Activated CD8-positive, alpha-beta memory T cell treated with anti-CD3 and anti-CD28 coated beads, Interleukin-2, amount 50 U/mL, for 1 hour (primary cell): Measurements from ENCODE around the gene NR1H2.
"Not testable (repeated sequence)": the region's sequence is repeated elsewhere in the genome, so short reads cannot be mapped to it uniquely, and the experiment has no call there.

Experiments used
- DNase-seq: peaks from one replicate; pipeline ENCODE4 v3.0.0-alpha.2; 2020; ENCODE audit errors: extremely low read depth

Gene NR1H2

DNA sequence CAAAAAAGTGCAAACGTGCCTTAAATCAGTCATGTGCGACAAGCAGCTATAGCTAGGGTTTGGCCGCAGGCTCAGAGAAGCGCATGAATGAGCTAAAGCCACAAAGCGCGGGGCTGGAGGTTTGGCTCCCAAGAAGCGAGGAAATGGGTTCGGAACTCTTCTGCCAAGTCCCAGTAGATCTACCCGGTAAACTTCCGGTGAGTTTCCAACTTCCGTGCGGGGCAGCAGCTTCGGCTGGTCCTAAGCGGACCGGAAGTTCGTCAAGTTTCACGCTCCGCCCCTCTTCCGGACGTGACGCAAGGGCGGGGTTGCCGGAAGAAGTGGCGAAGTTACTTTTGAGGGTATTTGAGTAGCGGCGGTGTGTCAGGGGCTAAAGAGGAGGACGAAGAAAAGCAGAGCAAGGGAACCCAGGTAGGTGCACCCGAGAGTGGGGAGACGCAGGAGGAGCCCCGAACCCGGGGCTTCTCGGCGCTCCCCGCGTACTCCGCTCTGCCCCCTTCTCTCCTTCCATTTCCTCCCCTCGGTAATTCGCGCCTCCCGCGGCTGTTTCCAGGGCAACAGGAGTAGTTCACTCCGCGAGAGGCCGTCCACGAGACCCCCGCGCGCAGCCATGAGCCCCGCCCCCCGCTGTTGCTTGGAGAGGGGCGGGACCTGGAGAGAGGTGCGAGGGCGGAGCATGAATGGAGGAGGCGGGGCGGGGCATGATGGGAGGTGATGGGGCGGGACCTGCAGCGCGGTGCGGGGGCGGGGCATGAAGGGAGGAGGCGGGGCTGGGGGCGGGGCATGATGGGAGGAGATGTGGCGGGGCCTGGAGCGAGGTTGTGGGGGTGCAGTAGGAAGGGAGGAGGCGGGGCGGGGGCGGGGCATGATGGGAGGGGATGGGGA lies at the start of gene NR1H2:
Gene NR1H2, plus strand, starts transcription at position 292 of the 885 bp plus-strand sequence. CDS start 1,149 bp downstream, outside the sequence.
- DNase-seq: peak; percentile 87

GRCh38 chr19:50327013-50327412 lies 49.2 kb upstream of the NR1H2 start:
- no peak for DNase-seq

GRCh38 chr19:50327461-50328223 lies 48.6 kb upstream of the NR1H2 start:
- no peak for DNase-seq

- DNase-seq: no peak
These were observed 47.9 kb upstream of the NR1H2 start for GRCh38 chr19:50328224-50328872.

DNA sequence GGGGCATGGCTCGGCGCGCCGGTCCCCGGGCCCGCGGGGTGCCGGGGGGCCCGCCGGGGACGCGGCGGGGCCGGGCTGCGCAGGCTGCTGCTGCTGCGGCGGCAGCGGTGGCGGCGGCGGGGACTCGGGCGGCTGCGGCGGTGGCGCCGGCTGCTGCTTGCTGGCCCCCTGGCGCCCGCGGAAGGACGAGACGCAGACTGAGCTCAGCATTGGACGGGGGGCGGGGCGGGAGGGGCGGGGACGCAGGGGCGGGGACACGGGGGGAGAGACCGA lies 47.4 kb upstream of the NR1H2 start:
- DNase-seq: no peak

DNA sequence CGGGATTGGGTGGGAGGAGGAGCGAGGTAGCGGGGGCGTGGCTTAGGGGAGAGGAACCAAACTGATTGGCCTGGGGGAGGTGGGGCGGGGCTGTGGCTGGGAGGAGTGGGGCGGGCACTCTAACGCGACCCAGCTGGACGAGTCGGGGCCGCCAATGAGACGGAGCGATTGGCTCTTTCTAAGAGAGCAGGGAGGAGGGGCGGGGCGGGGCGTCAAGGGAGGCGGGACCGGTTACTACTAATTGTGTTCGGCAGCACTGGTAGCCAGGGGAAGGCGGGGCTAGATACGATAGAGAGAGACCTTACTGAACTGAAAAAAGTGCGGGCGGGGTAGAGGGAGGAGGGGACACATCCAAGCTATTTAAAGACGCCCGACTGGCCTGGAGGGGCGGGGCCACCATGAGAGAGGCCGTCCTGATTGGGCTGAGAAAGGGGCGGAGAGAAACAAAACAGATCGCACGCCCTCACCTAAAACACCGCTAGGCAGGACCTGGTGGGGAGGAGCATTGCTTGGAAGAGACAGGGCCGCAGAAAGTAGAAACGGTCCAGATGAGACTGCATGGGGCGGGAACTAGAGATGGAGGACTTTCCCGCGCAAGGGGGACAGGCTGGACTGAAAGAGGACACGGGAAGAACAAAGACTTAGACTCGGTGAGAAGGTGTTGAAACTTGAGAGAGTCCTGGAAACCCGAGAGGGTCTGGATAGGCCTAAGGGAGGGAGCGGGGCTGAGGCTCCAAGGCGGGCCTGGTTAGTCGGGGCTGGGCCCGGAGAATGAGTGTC lies 46.9 kb upstream of the NR1H2 start, which contains the start of gene KCNC3:
Gene KCNC3, minus strand, starts transcription at position 232 of the 780 bp plus-strand sequence. CDS start 295 bp downstream, outside the sequence.
- peak; percentile 44 for DNase-seq

- not testable (repeated sequence) for DNase-seq
These were observed 46.3 kb upstream of the NR1H2 start for GRCh38 chr19:50329926-50330294.

DNA sequence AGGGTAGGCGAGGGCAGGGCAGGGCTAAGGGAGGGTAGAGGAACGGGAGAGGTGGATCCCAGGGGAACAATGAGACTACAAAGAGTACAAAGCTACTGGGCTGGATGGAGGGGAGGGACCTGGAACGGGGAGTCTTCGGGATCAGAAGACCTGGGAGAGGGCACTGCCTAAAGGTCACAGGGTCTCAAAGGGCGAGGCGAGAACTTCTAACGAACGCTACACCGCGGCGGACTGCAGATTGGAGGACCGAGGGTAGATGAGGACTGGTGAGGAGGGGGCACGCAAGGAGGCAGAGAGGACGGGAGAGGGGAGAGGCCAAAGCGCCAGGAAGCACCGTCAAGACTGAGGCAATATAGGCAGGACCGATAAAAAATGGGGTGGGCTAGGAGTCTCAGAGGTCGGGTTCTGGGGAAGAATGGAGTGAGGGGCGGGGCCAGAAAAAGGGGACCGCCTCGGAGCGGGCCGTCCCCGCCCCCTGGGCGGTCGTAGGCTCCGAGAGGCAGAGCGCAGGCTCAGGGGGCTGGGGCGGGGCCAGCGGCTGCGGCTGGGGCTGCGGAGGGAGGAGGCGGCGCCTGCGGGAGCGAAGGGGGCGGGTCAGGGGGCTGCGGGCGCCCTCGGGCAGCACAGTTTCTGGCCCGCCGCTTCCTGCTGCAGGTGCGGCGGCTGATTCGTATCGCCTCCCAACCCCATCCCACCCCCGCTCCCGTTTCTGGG lies 45.7 kb upstream of the NR1H2 start:
- DNase-seq: no peak

DNA sequence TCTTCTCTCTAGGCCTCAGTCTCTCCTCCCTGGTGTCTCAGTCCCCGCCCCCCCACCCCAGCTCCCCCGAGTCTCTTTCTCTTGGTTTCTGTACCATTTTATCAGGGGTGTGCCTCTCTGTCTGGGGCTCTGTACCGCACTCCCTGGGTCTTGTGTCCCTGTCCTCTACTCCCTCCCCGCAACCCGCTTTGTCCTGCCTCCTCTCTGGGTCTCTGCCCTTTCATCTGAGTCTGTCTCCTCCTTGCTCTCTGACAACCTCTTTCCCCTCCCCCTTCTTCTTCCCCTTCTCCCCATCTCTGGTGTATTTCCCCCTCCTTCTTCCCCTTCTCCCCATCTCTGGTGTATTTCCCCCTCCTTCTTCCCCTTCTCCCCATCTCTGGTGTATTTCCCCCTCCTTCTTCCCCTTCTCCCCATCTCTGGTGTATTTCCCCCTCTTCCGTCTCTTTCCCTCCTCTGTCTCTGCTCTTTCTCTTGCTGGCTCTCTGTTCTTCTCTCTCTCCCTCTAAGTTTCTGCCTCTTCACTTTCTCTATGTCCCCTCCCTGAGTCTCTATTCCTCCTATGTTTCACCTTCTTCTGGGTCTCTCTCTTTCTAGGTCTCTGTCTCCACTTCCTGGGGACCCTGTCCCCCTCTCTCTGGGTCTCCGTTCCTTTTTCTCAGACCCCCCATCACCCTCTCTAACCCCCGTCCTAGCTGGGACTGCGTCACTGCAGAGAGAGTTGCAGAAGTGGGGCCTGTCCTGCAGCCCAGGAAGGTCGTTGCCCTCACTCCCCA lies 44.9 kb upstream of the NR1H2 start:
- DNase-seq: no peak

DNA sequence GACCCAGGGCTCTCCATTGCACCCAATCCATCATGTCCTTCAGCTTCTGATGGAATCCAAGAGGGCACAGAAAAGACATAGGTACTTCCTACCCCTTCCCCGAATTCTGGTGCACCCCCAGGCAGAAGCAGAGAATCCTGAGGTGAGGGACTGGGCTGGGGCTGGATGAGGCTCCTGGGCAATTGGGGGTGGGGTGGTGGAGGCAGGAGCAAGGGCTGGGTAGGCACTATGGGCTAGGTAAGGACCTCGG lies 44.3 kb upstream of the NR1H2 start:
- no peak for DNase-seq

DNA sequence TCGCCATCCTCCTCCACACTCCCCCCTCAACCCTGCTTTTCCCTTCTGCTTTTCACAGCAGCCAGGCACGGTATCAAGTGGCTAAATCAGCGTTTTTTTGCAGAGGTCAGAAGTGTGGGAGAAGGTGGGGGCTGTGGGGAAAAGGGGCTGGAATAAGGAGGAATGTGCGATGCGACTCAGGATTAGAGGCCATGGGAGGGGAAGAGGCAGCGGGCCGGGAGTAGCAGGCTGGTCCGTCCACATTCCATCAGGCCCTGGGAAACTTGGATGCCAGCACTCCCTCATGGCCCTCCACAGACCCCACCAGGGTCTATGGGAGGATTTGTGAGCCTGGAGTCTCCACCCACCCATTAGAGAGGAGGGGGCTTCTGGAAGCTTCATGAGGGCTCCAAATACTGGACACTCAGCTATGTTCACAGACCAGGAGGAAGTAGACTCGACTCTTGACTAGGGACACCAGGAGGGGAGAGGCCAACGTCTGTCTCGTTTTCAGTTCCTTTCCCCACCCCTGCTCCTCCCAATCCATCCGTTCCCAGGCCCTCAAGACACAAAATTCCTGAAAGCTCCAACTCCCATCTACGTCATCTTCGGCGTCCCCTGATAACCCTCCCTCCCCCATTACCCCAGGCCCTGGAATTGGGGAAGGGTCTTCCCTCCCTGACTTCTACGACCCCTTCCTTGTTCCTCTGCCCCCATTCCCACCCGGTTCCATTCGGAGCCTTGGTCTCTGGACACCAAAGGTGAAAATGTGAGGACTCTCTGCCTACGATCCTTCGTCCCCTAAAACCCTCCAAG lies 43.8 kb upstream of the NR1H2 start:
- no peak for DNase-seq

DNA sequence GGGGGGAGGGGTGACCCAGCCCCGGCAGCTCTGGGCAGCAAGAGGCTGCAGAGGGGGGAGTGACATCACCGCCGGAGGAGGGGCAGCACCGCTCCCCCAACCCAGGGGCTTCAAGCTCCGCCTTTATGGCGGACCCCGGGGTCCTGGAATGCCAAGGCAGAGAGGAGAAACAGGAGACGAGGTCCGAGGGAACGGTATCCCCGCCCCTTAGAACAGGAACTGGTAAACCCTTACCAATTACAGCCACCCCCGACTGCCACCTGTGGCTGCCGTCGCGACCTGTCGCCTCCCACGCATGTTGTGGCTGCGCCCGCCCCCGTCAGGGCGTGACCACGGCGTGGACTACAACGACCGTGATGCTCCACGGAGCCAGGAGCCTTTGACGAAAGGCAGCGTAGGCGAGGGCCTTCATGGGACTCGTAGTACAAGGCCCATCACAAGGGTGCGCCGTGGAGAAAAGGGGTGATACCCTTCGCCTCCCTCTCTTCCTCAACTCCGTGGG lies 43.0 kb upstream of the NR1H2 start:
- peak; percentile 68 for DNase-seq

DNA sequence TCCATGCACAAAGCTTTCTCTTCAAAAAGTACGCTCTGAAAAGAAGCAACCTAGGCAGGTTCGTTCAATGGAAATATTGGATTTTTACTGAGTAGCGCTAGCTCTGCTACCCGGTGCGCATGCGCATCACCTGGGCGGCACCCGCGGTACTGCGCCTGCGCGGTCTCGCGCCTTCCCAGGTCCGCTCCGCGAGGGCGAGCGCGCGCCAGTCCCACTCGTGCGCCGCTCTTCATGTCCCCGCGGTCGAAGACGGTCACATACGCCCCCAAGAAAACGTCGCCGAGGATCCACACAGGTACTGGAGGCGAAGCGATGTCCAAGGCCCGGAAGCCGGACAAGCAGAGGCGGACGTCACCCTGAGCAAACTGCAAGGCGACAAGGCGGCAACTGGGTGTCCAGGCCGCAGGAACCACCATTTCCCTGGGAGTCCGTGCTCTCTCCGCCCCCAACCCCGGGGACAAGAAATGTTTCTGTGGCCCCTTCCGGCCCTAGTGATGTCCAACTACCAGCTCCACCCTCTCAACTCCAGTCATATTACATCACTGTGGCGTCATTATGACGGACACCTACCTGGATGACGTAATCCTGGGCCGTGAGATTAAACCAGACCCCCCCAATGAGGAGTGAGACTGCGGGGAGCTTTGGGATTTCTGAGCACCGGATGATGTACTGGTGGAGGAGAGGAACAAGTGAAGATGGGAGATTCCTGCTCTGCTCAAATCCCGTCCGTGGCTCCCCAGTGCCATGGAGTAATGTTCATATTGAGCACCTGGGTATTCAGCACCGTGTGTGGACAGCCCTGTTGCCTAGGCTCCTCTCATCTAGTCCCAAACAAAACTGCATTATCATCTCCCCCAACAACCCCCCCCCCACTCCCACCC lies 42.3 kb upstream of the NR1H2 start:
- no peak for DNase-seq

- DNase-seq: no peak
These were observed 41.4 kb upstream of the NR1H2 start for GRCh38 chr19:50334741-50335421.

GRCh38 chr19:50337031-50337430 lies 39.2 kb upstream of the NR1H2 start:
- not testable (repeated sequence) for DNase-seq

- DNase-seq: no peak
These were observed 35.9 kb upstream of the NR1H2 start for GRCh38 chr19:50340331-50340730.

GRCh38 chr19:50341091-50341564 lies 35.1 kb upstream of the NR1H2 start:
- DNase-seq: no peak
